ENCODE results near the gene PPP1R14B. TPM values are rescaled to one million over a fixed set of nuclear protein-coding genes. Genes with fewer than 3 reads are reported as not detected.

The PPP1R14B gene
- total RNA-seq, 1 experiment from 2014 or later = 435 TPM

DNA sequence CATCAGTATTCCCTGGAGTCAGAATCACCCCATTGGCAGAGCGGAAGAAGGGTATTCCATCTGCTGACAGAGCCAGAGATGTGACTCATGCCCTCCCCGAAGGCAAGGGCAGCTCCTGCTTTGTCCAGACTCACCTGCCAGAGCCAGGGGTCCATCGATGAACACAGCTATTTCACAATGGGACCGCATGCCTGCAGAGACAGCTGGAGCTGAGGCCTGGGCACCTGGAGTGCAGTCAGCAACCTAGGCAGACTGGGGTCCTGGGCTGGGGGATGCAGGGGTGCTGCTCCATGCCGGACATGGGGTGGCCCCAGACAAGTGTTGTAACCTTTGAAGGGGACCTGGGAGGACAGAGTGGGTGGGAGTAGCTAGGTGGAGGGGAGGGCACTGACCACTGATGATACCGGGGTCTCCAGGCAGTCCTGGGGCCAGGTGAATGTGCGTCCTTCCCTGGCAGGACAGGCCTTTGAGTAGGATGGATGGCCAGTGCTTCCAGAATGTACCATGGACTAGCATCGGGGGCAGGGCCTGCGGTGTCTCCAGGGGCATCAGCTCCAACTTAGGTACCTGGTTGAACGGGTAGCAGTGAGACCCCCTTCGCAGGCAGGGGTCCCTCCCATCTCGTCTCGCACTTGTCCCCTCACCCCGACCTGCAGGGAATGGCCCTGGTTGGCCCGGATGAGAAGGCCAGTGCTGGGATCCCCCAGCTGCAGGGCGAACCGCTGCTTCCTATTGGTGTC is 22.4 kb downstream of the PPP1R14B start:
- Histone ChIP-seq H3K27me3 (ENCODE audit: insufficient read depth, low read depth) (no peaks in the 10 kb centered on the region), H3F3A (ENCODE audit: insufficient read depth, low read depth) (peaks cover 23% of the 10 kb centered on the region), H2AFZ (no peak overlapping the region), H3K79me2 (ENCODE audit: low read depth) (peaks cover 34% of the 10 kb centered on the region), H3K9me3 (ENCODE audit: insufficient read depth, low read depth) (no peaks in the 10 kb centered on the region), H3K4me2 (no peak overlapping the region; the same call in 1 of the 2 replicates), H3K27ac (no peak overlapping the region), H3K9me2 (ENCODE audit: insufficient read depth) (no peaks in the 10 kb centered on the region), H3K36me3 (ENCODE audit: low read depth) (no peaks in the 10 kb centered on the region), H4K20me1 (ENCODE audit: insufficient read depth) (peaks cover 3% of the 10 kb centered on the region), H3K4me1 (replicated peaks; ENCODE audit: insufficient read depth) (peaks cover 22% of the 10 kb centered on the region), H3K4me3 (no peak overlapping the region)
- no TSS peak for BruUV-seq (replicated peaks)
- intact Hi-C loops (cut with micrococcal nuclease; ENCODE audit: unreplicated experiment) = no loop called here
- ChIA-PET CTCF (interaction anchor here (0.5 to 1.3 kb wide), 2 partner anchors 20 to 191 kb away, joined by 3 read pairs; no protein-coding TSS in a partner anchor), POLR2A (ENCODE audit: unreplicated experiment) (interaction anchor here (0.6 kb wide), 2 partner anchors 23 to 28 kb away, joined by 6 to 7 read pairs; no protein-coding TSS in a partner anchor)
- TF ChIP-seq, protein P1, sequence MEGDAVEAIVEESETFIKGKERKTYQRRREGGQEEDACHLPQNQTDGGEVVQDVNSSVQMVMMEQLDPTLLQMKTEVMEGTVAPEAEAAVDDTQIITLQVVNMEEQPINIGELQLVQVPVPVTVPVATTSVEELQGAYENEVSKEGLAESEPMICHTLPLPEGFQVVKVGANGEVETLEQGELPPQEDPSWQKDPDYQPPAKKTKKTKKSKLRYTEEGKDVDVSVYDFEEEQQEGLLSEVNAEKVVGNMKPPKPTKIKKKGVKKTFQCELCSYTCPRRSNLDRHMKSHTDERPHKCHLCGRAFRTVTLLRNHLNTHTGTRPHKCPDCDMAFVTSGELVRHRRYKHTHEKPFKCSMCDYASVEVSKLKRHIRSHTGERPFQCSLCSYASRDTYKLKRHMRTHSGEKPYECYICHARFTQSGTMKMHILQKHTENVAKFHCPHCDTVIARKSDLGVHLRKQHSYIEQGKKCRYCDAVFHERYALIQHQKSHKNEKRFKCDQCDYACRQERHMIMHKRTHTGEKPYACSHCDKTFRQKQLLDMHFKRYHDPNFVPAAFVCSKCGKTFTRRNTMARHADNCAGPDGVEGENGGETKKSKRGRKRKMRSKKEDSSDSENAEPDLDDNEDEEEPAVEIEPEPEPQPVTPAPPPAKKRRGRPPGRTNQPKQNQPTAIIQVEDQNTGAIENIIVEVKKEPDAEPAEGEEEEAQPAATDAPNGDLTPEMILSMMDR (conservative IDR thresholded peaks at IDR 0.05) = no peak
- TF ChIP-seq EZH2 (IDR thresholded peaks at IDR 0.05; ENCODE audit: low read depth) = no peak
- DNase-seq = peak in 1 of 2 experiments; percentile 34

DNA sequence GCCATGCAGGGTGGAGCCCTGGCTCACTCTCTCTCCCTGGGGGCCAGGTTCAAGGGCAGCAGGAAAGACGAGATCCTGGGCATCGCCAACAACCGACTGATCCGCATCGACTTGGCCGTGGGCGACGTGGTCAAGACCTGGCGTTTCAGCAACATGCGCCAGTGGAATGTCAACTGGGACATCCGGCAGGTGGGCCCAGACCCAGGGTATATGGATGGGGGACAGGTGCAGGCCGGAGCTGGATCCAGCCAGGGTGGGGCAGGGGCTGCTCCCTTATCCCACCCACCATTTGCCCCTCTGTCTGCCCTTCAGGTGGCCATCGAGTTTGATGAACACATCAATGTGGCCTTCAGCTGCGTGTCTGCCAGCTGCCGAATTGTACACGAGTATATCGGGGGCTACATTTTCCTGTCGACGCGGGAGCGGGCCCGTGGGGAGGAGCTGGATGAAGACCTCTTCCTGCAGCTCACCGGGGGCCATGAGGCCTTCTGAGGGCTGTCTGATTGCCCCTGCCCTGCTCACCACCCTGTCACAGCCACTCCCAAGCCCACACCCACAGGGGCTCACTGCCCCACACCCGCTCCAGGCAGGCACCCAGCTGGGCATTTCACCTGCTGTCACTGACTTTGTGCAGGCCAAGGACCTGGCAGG is 23.6 kb downstream of the PPP1R14B start:
- ChIA-PET CTCF (interaction anchor here (0.6 kb wide), 2 partner anchors 133 to 277 kb away, joined by 6 to 7 read pairs; no protein-coding TSS in a partner anchor), POLR2A (ENCODE audit: unreplicated experiment) (no interaction called here)
- intact Hi-C loops (cut with micrococcal nuclease; ENCODE audit: unreplicated experiment) = no loop called here
- H3K9me3 ChIP-seq (ENCODE audit: insufficient read depth, low read depth) = no peaks in the 10 kb centered on the region
- H3K9me2 ChIP-seq (ENCODE audit: insufficient read depth) = no peaks in the 10 kb centered on the region
- H3K4me3 ChIP-seq = no peak overlapping the region
- peaks cover 19% of the 10 kb centered on the region for H3F3A ChIP-seq (ENCODE audit: insufficient read depth, low read depth)
- H3K27ac ChIP-seq = no peak overlapping the region
- H3K36me3 ChIP-seq (ENCODE audit: low read depth) = no peaks in the 10 kb centered on the region
- peaks cover 3% of the 10 kb centered on the region for H4K20me1 ChIP-seq (ENCODE audit: insufficient read depth)
- no TSS peak for BruUV-seq (replicated peaks)
- DNase-seq = no peak
- peaks cover 20% of the 10 kb centered on the region for H3K4me1 ChIP-seq (replicated peaks; ENCODE audit: insufficient read depth)
- no peak overlapping the region for H2AFZ ChIP-seq
- peaks cover 32% of the 10 kb centered on the region for H3K79me2 ChIP-seq (ENCODE audit: low read depth)
- H3K27me3 ChIP-seq (ENCODE audit: insufficient read depth, low read depth) = no peaks in the 10 kb centered on the region
- no peak overlapping the region for H3K4me2 ChIP-seq
- TF ChIP-seq EZH2 (IDR thresholded peaks at IDR 0.05; ENCODE audit: low read depth) = no peak
- TF ChIP-seq, protein P1 (conservative IDR thresholded peaks at IDR 0.05) = no peak

DNA sequence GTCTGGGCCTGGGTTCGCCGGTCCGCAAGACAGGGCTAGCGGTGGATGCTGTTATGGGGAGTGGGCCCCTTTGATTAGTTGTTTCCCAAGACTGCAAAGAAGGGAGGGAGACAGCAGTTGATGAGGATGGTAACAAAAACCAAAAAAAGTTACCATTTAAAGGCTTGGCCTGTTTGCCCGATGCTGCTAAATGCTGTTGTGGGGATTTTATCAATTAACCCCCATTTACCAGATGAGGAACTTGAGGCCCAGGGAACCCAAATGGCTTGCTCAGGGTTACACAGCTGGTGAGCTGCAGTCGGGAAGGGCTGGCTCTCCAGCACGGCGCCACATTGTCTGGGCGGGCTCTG is 24.1 kb downstream of the PPP1R14B start:
- BruUV-seq (replicated peaks) = no TSS peak
- Histone ChIP-seq H3K79me2 (ENCODE audit: low read depth) (peaks cover 27% of the 10 kb centered on the region), H3K9me3 (ENCODE audit: insufficient read depth, low read depth) (no peaks in the 10 kb centered on the region), H4K20me1 (ENCODE audit: insufficient read depth) (peaks cover 3% of the 10 kb centered on the region), H2AFZ (no peak overlapping the region), H3K4me1 (replicated peaks; ENCODE audit: insufficient read depth) (peaks cover 15% of the 10 kb centered on the region), H3K4me3 (no peak overlapping the region), H3F3A (ENCODE audit: insufficient read depth, low read depth) (peaks cover 19% of the 10 kb centered on the region), H3K36me3 (ENCODE audit: low read depth) (no peaks in the 10 kb centered on the region), H3K4me2 (no peak overlapping the region), H3K9me2 (ENCODE audit: insufficient read depth) (no peaks in the 10 kb centered on the region), H3K27me3 (ENCODE audit: insufficient read depth, low read depth) (no peaks in the 10 kb centered on the region), H3K27ac (no peak overlapping the region)
- no peak for DNase-seq
- intact Hi-C loops (cut with micrococcal nuclease; ENCODE audit: unreplicated experiment) = no loop called here
- POLR2A ChIA-PET (ENCODE audit: unreplicated experiment) = no interaction called here
- TF ChIP-seq, protein P1 (conservative IDR thresholded peaks at IDR 0.05) = no peak
- no peak for TF ChIP-seq EZH2 (IDR thresholded peaks at IDR 0.05; ENCODE audit: low read depth)
- CTCF ChIA-PET = interaction anchor here (0.6 kb wide), 1 partner anchor 277 kb away, joined by 6 read pairs; no protein-coding TSS in a partner anchor
